Measurements from ENCODE around the gene NOX5.
A peak's percentile ranks its signal among the peaks of the same experiment; 100 is the strongest.

- TF ChIP-seq CTCF (conservative IDR thresholded peaks at IDR 0.05 in 1 of 2, IDR thresholded peaks at IDR 0.05 in 1 of 2; ENCODE audit: low read depth in 1 of 2, low read length in 2 of 2): peak; percentile 77 to 95
- TF ChIP-seq EZH2 (IDR thresholded peaks at IDR 0.05; ENCODE audit: low read length, missing control alignments): no peak
Observed at GRCh38 chr15:69058830-69059556, 44.5 kb downstream of the NOX5 start.
